Activated CD8-positive, alpha-beta memory T cell treated with anti-CD3 and anti-CD28 coated beads, Interleukin-2, amount 50 U/mL, for 4 hours (primary cell): ENCODE measurements around the gene POLR2E.

Source experiments
- DNase-seq: peaks from one replicate; pipeline ENCODE4 v3.0.0-alpha.2; 2020

Gene POLR2E

DNA sequence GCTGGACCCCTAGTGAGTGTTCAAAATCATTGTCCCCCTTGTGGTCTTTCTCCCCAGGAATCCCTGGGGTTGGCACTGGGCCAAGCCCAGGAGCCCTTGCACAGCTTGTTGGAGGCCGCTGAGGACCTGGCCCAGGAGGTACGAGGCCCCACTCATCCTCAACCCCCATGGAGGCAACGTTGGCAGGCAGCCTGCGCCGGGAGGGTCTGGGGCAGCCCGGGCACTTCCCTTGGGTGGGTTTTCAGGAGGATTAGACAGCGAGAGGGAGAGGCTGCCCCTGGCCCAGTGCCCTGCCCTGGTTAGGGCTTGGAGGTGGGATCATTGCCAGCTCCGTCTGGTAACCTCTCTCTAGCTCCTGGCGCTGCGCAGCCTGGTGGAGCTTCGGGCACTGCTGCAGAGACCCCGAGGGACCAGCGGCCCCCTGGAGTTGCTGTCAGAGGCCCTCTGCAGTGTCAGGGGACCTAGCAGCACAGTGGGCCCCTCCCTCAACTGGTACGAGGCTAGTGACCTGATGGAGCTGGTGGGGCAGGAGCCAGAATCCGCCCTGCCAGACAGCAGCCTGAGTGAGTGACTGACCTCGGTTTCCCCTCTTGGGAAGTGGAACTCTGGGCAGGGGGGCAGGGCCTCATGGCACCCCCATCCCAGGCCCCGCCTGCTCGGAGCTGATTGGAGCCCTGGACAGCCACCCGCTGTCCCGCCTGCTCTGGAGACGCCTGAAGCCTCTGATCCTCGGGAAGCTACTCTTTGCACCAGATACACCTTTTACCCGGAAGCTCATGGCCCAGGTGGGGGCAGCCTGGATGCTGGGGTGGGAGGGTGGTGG lies 52.3 kb downstream of the POLR2E start:
- no peak for DNase-seq

DNA sequence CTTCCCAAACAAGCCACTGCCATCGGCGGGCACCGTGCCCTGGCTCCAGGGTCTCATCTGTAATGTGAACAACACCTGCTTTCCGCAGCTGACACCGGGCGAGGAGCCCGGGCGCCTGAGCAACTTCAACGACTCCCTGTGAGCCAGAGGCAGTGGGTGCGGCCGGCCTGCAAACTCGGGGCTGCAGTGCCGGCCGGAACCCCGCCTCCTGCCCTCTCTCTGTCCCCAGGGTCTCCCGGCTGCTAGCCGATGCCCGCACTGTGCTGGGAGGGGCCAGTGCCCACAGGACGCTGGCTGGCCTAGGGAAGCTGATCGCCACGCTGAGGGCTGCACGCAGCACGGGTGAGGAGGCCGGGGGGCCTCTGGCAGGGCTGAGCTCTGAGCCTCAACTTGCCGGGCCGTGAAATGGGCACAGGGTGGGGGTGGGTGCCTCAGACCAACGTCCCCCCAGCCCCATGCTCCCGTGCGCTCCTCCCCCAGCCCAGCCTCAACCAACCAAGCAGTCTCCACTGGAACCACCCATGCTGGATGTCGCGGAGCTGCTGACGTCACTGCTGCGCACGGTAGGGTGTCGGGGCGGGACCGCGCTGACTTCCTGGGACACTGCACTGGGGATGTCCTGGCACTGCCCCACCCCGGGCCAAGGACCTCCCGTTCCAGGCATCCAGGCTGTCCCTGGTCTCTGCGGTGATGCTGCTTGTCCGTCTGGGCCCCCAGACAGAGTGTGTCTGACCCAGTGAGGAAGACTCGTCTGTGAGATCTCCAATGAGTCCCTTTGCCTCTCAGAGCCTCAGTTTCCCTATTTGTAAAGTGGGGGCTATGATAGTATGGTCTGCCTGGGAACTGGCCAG lies 53.1 kb downstream of the POLR2E start:
- no peak for DNase-seq

DNA sequence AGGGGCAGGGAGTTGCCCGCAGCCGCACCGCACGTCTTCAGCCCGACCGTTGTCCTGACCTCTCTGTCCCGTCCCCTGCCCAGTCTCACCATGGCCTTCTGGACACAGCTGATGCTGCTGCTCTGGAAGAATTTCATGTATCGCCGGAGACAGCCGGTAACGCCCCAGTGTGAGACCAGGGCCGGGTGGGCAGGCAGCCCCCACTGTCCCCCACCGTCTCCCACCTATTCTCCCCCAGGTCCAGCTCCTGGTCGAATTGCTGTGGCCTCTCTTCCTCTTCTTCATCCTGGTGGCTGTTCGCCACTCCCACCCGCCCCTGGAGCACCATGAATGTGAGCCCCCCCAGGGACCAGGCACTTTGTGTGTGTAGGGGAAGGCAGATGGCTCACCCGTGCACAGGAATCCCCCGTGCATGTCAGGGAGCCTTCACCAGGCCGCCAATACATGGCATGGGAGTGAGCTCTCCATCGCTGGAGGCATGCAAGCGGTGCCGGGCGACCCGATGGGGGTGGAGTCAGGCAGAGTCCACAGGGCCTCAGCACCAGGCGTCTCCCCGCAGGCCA lies 53.8 kb downstream of the POLR2E start:
- DNase-seq: no peak

DNA sequence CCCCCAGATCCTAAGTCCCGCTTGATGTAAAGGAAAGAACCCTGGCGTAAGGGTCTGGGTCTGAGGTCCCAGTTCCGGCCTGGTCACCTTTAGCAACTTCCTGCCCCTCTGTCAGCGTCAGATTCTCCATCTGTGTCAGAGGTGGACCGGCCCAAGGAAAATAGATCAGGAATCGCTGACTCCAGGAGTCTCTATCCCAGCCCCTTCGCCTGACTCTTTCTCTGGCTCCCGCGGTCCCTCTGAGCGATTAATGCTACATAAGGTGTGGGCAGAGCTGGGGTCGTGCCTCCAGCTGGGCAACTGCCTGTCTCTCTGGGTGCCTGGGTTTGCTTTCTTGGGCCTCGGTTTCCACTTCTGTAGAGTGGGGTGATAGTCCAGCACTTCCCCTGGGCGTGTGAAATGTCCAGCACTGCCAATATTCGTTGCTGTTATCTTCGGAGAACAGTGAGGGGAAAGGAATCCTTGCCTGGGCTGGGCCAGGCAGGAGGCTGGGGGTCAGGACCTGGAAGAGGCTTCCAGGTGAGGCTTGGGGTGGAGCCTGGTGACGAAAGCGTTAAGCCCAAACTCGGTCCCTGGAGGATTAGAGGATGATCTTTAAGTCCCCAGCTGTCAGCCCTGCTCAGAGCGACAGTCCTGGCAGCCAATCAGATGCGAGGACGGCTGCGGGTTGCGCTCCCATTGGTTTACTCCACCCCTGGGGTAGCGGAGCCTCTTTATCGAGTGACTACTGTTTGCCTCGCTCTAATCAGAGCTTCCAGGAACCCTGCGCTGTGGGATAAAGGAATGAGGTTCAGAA lies 54.5 kb downstream of the POLR2E start:
- DNase-seq: peak; percentile 90

DNA sequence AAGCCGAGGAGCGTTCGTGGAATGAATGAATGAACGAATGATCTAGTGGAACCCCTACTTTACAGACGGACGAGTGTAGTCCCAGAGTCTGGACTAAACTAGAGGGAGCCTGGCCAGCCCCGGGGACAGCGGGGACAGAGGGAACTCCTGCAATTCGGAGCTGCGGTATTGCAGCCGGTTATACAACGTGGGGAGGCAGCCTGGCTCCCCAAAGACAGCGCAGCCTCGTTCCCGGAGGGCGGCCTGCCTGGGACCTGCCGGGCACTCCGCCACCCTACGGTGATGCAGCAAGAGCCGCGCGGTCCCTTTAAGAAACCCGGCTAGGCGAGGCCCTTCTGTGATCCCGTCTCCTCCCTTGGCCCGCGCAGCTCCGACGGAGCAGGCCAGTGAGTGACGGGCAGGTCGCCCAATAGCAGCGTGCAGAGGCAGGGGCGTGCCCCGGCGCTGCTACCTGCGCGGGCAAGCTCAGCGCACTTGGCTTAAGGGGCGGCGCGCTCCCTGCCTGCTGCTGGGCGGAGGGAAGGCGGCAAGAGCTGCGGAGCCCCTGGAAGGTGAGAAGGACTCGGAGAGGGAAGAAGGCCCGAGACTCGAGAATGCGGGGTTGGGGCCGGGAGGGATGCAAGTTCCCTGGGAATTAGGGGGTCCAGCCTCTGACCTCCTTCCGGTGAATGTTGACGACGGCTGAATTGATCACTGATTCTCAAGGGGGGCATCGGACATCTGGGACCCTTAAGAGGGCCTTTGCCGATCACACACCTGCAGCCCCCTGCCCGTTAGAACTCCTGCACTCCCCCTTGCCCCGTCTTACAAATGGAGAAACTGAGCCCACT lies 55.3 kb downstream of the POLR2E start, which contains the start of gene ABCA7:
Gene ABCA7 (plus strand): TSS at position 462 of the 830 bp plus-strand sequence. CDS start 1,255 bp downstream, outside the sequence.
- DNase-seq: peak; percentile 100

DNA sequence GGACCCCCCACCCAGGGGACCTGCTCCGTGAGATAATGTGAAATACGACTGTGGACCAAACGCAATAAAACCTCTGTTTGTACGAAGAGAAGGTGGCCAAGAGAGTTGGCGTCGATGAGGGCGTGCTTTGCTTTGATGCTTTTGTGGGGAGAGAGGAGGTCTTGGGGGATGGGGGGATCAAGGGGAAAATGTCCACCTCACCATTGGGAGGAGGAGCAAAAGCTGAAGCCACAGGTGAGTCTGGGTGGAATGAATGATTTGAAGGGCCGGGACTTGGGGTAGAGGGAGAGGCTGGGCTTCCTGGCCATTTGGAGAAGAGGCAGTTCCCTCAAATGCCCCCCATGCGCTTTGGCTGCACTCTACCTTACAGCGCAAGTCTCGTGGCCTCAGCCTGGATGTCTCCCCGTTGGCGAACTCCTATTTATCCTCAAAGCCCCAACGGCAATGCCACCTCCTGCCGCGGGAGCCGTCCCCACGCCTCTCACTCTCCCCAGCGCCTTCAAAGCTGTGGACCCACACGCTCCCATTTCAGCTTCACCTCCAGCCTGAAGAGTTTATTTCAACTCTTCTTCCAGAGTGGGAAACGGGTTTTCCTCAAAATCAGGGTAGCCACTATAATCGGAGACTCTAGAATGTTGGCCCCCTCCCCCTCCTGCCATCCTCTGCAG lies 56.1 kb downstream of the POLR2E start:
- DNase-seq: peak; percentile 15

DNA sequence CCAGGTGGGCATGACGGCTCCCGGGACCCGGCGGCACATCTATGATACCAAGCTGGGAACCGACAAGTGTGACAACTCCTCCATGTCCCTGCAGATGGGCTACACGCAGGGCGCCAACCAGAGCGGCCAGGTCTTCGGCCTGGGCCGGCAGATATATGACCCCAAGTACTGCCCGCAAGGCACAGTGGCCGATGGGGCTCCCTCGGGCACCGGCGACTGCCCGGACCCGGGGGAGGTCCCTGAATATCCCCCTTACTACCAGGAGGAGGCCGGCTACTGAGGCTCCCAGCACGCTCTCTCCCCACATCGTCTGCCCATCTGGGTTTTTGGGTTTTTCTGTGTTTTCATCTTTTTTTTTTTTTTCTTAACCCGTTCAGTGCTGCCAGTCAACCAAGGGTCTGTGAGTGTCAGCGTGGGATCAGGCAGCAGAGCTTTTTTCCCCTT lies 57.5 kb downstream of the POLR2E start:
- DNase-seq: peak; percentile 16
